Epithelial cell of proximal tubule (primary cell): ENCODE measurements around the gene SLC17A7. TPM values are rescaled to one million over a fixed set of nuclear protein-coding genes. Genes with fewer than 3 reads are reported as not detected.
A peak's percentile ranks its signal among the peaks of the same experiment; 100 is the strongest.

Experiments
- DNase-seq: peaks from one replicate; pipeline ENCODE4 v3.0.0-alpha.2; 2011; ENCODE audit warnings: low read depth
- H3K4me3 ChIP-seq: 2 replicates; pipeline ENCODE4 v1.5.1; 2011; ENCODE audit warnings: low read depth, mild to moderate bottlenecking, low read length
- CTCF ChIP-seq: conservative IDR thresholded peaks from 2 replicates; pipeline ENCODE4 v1.5.1; 2012; ENCODE audit warnings: low read depth, mild to moderate bottlenecking, low read length
- total RNA-seq: library from RNA; depleted of rRNA; stranded (reverse); fragments of >200 nt; gene quantifications from 2 replicates; pipeline ENCODE4 v1.2.3, GENCODE V29; 2015

SLC17A7 gene
- total RNA-seq, 1 donor from 2014 or later: not detected

- peak; percentile 68 for TF ChIP-seq CTCF
- peak overlapping the region; percentile 69 for H3K4me3 ChIP-seq
- peak; percentile 45 for DNase-seq
Measured at GRCh38 chr19:49443366-49444099, 2.2 kb upstream of the SLC17A7 start.

- DNase-seq: no peak
- no peak for TF ChIP-seq CTCF
- H3K4me3 ChIP-seq: peak overlapping the region; percentile 69
Measured at GRCh38 chr19:49442771-49443365, 1.5 kb upstream of the SLC17A7 start.

- DNase-seq: no peak
- H3K4me3 ChIP-seq: peak overlapping the region; percentile 69
- no peak for TF ChIP-seq CTCF
Measured at GRCh38 chr19:49442354-49442753, 1.0 kb upstream of the SLC17A7 start.

DNA sequence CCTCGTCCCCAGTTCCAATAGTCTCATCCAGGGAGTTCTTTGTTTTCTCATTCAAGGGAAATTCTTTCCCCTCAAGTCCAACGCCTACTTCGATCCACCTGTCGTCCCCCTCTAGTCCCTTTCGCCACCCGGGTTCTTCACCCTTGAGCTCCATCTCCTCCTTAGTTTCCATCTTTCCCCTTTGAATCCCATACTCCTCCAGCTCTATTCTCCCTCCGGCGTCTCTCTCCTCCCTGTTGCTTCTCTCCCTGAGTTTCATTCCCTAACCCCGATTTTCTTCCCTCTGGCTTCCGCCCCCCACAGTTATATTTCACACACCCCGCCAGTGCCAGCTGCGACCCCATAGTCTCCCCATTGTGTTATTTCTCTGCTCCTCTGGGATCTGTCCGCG is 628 bp upstream of the SLC17A7 start:
- no peak for DNase-seq
- TF ChIP-seq CTCF: no peak
- H3K4me3 ChIP-seq: no peak overlapping the region

GRCh38 chr19:49440439-49441209 is 703 bp downstream of the SLC17A7 start:
- DNase-seq: no peak
- no peak overlapping the region for H3K4me3 ChIP-seq
- TF ChIP-seq CTCF: no peak

- no peak overlapping the region for H3K4me3 ChIP-seq
- no peak for DNase-seq
- no peak for TF ChIP-seq CTCF
Measured at GRCh38 chr19:49439836-49440235, 1.5 kb downstream of the SLC17A7 start.
